Activated CD4-positive, alpha-beta memory T cell treated with anti-CD3 and anti-CD28 coated beads for 36 hours (primary cell): ENCODE data around the gene CYP26B1. TPM values are rescaled to one million over a fixed set of nuclear protein-coding genes. Genes with fewer than 3 reads are reported as not detected.
A peak's percentile ranks its signal among the peaks of the same experiment; 100 is the strongest.

ENCODE experiments used
- CTCF ChIA-PET: fragments of 350-600 bp; sonication (Branson Sonifier 250); formaldehyde crosslinking; loops from one replicate; lab custom pipeline; 2021; ENCODE audit warnings: antibody characterized with exemption, inconsistent platforms; lab: Charles Lee
- POLR2A ChIA-PET: fragments of 350-600 bp; sonication (Branson Sonifier 250); formaldehyde crosslinking; loops from one replicate; lab custom pipeline; 2021; ENCODE audit warnings: antibody characterized with exemption; lab: Charles Lee
- DNase-seq: peaks from one replicate; pipeline ENCODE4 v3.0.0-alpha.2; 2020
- H3K27ac Mint-ChIP-seq: one replicate; pipeline ENCODE4 v1.8.0; 2021; ENCODE audit warnings: mixed read lengths
- H3K27me3 Mint-ChIP-seq: one replicate; pipeline ENCODE4 v1.8.0; 2021; ENCODE audit warnings: mixed read lengths
- H3K36me3 Mint-ChIP-seq: one replicate; pipeline ENCODE4 v1.8.0; 2021; ENCODE audit warnings: mixed read lengths
- H3K4me1 Mint-ChIP-seq: one replicate; pipeline ENCODE4 v1.8.0; 2021; ENCODE audit warnings: low read depth, mixed read lengths
- H3K4me3 Mint-ChIP-seq: one replicate; pipeline ENCODE4 v1.8.0; 2021; ENCODE audit warnings: mild to moderate bottlenecking, mixed read lengths
- H3K9me3 Mint-ChIP-seq: one replicate; pipeline ENCODE4 v1.8.0; 2021; ENCODE audit warnings: mixed read lengths
- intact Hi-C: fragments of 100-400 bp; cut with micrococcal nuclease; formaldehyde crosslinking; loops from one replicate; pipeline ENCODE4 v1.15.1; 2023
- total RNA-seq, 2 experiments: library from RNA; stranded (reverse); gene quantifications; one replicate each; pipeline ENCODE4 v1.2.3, GENCODE V29; 2021

Gene CYP26B1
- total RNA-seq, 2 experiments from 2014 or later: not detected

DNA sequence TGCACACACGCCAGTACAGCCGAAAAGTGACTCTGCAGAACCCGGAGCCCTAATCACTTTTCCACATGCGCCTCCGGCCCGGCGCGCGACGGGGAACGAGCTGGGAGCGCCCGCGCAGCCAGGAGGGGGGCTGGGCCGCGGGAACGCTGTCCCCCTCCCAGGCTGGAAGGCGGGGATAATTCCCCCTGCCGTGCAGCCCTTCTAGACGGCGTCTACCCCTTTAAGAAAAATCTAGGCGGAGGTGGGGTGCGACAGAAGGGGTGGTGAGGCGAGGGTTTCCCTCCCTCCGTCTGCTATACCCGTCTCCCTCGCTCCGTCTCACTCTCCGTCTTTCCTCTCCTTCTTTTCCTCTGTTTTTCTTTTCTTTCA is 2.4 kb downstream of the CYP26B1 start:
- ChIA-PET POLR2A (no interaction called here), CTCF (no interaction called here)
- Mint-ChIP-seq H3K4me3 (peak overlapping the region; percentile 36), H3K27ac (no peak overlapping the region), H3K27me3 (peaks cover 59% of the 10 kb centered on the region), H3K9me3 (no peaks in the 10 kb centered on the region), H3K4me1 (peaks cover 45% of the 10 kb centered on the region), H3K36me3 (peaks cover 1% of the 10 kb centered on the region)
- intact Hi-C loops: loop anchor here (5.0 to 10.0 kb wide), 2 partner anchors 600 to 772 kb away; partner anchors contain the start of gene EMX1
- DNase-seq: no peak

GRCh38 chr2:72144632-72145288 is 2.9 kb downstream of the CYP26B1 start:
- POLR2A ChIA-PET: no interaction called here
- peak overlapping the region; percentile 36 for H3K4me3 Mint-ChIP-seq
- intact Hi-C loops: loop anchor here (5.0 to 10.0 kb wide), 2 partner anchors 600 to 773 kb away; partner anchors contain the start of gene EMX1

DNA sequence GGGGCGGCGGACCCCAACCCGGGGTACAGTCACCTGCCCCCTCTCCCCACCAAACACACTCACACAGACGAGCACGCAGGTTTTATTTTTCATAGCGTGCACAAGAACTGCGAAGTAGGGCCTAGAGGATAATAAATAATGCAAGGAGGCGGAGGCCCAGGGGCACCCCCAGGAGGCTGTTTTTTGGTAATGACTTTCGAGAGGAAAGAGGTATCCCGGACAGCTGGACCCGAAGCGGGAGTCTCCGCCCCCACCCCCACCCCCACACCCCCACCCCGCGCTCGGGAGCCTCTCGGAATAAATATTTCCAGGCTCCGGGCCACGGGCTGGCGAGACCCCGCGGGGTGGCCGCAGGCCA is 3.4 kb downstream of the CYP26B1 start:
- ChIA-PET CTCF (no interaction called here), POLR2A (no interaction called here)
- Mint-ChIP-seq H3K4me1 (peaks cover 34% of the 10 kb centered on the region), H3K36me3 (peaks cover 1% of the 10 kb centered on the region), H3K4me3 (no peak overlapping the region), H3K27me3 (peaks cover 48% of the 10 kb centered on the region), H3K9me3 (no peaks in the 10 kb centered on the region), H3K27ac (no peak overlapping the region)
- intact Hi-C loops: loop anchor here (10.0 kb wide), 1 partner anchor 601 kb away; no protein-coding TSS in a partner anchor
- DNase-seq: no peak

More at GRCh38 chr2:72144632-72145288, 2.9 kb downstream of the CYP26B1 start:
- H3K36me3 Mint-ChIP-seq: peaks cover 1% of the 10 kb centered on the region
- H3K27me3 Mint-ChIP-seq: peaks cover 54% of the 10 kb centered on the region
- no peak overlapping the region for H3K27ac Mint-ChIP-seq
- H3K9me3 Mint-ChIP-seq: no peaks in the 10 kb centered on the region
- DNase-seq: peak; percentile 11
- CTCF ChIA-PET: no interaction called here
- H3K4me1 Mint-ChIP-seq: peaks cover 39% of the 10 kb centered on the region

DNA sequence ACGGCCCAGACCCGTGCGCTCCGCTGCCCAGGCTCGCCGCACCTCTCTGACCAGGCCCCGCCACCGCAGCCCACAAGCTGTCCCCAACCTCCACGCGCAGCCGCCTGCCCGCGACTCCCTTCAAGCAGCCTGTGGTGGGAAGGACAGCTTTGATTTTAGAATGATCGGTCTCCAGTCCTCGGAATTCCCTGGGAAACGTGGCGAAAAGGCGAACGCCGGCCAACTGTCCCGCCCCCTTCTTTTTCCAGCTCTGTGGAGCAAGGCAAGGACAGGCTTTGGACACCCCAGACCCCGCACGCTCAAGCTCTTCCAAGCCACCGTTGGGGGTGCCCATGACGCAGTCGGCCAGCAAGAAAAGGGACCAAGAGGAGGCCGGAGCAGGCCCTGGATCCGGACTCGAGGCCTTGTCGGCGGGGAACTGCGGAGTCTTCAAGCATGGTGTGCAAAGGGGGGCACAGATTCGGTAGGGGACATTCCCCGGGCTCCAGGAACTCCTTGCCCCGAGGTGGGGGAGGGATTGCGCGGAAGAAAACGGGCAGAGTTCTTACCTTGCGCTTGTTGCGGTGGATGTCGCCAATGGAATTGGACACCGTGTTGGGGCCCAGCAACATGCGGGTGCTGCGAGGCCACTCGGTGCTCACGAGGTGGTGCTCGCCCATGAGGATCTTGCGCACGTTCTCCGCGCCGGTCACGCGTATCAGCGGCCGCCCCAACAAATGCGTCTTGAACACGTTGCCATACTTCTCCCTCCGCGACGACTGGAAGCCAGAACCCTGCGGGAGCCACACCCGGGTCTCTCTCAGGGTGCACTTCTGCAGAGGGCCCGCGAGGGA is 4.0 kb downstream of the CYP26B1 start:
- ChIA-PET POLR2A (no interaction called here), CTCF (no interaction called here)
- H3K9me3 Mint-ChIP-seq: no peaks in the 10 kb centered on the region
- H3K27ac Mint-ChIP-seq: no peak overlapping the region
- intact Hi-C loops: loop anchor here (10.0 kb wide), 1 partner anchor 601 kb away; no protein-coding TSS in a partner anchor
- peaks cover 44% of the 10 kb centered on the region for H3K27me3 Mint-ChIP-seq
- peaks cover 30% of the 10 kb centered on the region for H3K4me1 Mint-ChIP-seq
- DNase-seq: peak; percentile 10
- H3K4me3 Mint-ChIP-seq: no peak overlapping the region
- no peaks in the 10 kb centered on the region for H3K36me3 Mint-ChIP-seq

GRCh38 chr2:72142570-72143440 is 4.9 kb downstream of the CYP26B1 start:
- peak; percentile 8 for DNase-seq
- Mint-ChIP-seq H3K4me1 (peaks cover 25% of the 10 kb centered on the region), H3K27ac (no peak overlapping the region), H3K9me3 (no peaks in the 10 kb centered on the region), H3K27me3 (peaks cover 40% of the 10 kb centered on the region), H3K36me3 (no peaks in the 10 kb centered on the region), H3K4me3 (no peak overlapping the region)
- intact Hi-C loops: loop anchor here (10.0 kb wide), 1 partner anchor 602 kb away; no protein-coding TSS in a partner anchor
- ChIA-PET POLR2A (no interaction called here), CTCF (no interaction called here)

GRCh38 chr2:72141881-72142451 is 5.7 kb downstream of the CYP26B1 start:
- Mint-ChIP-seq H3K27me3 (peaks cover 36% of the 10 kb centered on the region), H3K4me3 (no peak overlapping the region), H3K9me3 (no peaks in the 10 kb centered on the region), H3K36me3 (no peaks in the 10 kb centered on the region), H3K4me1 (peaks cover 23% of the 10 kb centered on the region), H3K27ac (no peak overlapping the region)
- intact Hi-C loops: loop anchor here (10.0 kb wide), 1 partner anchor 603 kb away; no protein-coding TSS in a partner anchor
- CTCF ChIA-PET: no interaction called here
- no peak for DNase-seq
- POLR2A ChIA-PET: no interaction called here

DNA sequence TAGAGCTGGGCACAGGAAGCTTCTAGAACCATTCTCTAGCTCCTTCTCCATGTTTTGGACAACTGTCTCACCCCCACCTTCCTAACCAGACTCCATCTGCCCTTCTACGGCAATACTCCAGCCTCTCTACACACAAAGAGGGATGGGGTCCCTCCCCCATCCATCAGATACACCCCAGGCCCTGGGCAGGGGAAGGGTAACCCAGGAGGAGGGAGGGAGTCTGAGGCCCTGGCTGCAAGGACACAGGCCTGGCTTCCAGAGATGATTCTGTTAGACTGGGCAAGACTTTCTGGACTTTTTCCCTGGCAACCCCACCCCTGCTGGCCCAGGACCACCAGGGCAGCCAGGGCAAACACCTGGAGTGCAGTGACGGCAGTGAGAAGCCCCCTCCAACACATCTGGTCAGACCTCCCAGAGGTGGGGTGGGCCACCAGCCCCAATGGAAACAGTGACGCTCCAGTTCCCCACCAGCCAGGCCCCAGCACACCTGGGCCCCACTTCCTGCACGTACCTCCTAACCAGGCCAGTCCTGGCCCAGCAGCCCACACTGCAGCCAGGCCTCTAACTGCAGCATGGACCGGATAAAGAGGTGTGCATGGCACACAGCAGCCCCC is 6.5 kb downstream of the CYP26B1 start:
- CTCF ChIA-PET: interaction anchor here (0.9 to 1.0 kb wide), 2 partner anchors 9 to 217 kb away, joined by 4 read pairs; no protein-coding TSS in a partner anchor

DNA sequence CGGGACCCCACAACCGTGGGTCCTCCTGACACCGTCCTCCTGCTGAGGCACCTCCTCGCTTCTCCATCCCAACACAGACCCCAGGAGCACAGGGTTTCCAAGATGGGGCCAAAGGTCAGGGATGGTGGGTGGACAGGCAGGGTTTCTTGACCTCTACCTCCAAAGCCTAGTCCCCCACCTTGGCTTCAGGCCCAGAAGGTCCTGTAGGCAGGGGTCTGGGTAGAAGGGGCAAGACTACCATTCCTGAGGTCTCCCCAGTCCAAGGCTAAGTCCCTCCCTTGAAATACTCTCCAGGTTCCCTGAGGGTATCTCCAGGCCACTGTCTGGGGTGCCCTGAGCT is 7.1 kb downstream of the CYP26B1 start:
- intact Hi-C loops: loop anchor here (10.0 kb wide), 1 partner anchor 604 kb away; no protein-coding TSS in a partner anchor
- ChIA-PET POLR2A (no interaction called here), CTCF (interaction anchor here (0.9 to 1.0 kb wide), 2 partner anchors 10 to 217 kb away, joined by 4 read pairs; no protein-coding TSS in a partner anchor)
- Mint-ChIP-seq H3K9me3 (no peaks in the 10 kb centered on the region), H3K27ac (no peak overlapping the region), H3K4me1 (peaks cover 13% of the 10 kb centered on the region), H3K36me3 (no peaks in the 10 kb centered on the region), H3K4me3 (no peak overlapping the region), H3K27me3 (peaks cover 22% of the 10 kb centered on the region)
- no peak for DNase-seq

More for the DNA sequence above, 6.5 kb downstream of the CYP26B1 start:
- Mint-ChIP-seq H3K4me3 (no peak overlapping the region), H3K27ac (no peak overlapping the region), H3K36me3 (no peaks in the 10 kb centered on the region), H3K9me3 (no peaks in the 10 kb centered on the region), H3K27me3 (peaks cover 28% of the 10 kb centered on the region), H3K4me1 (peaks cover 18% of the 10 kb centered on the region)
- intact Hi-C loops: loop anchor here (10.0 kb wide), 1 partner anchor 604 kb away; no protein-coding TSS in a partner anchor
- POLR2A ChIA-PET: no interaction called here
- no peak for DNase-seq

GRCh38 chr2:72139874-72140620 is 7.6 kb downstream of the CYP26B1 start:
- H3K9me3 Mint-ChIP-seq: no peaks in the 10 kb centered on the region
- intact Hi-C loops: loop anchor here (10.0 kb wide), 1 partner anchor 605 kb away; no protein-coding TSS in a partner anchor
- POLR2A ChIA-PET: no interaction called here
- H3K4me3 Mint-ChIP-seq: no peak overlapping the region
- CTCF ChIA-PET: interaction anchor here (0.9 to 1.5 kb wide), 3 partner anchors 10 to 216 kb away, joined by 4 read pairs; no protein-coding TSS in a partner anchor
- no peak overlapping the region for H3K27ac Mint-ChIP-seq
- peaks cover 20% of the 10 kb centered on the region for H3K27me3 Mint-ChIP-seq
- H3K4me1 Mint-ChIP-seq: peaks cover 9% of the 10 kb centered on the region
- no peak for DNase-seq
- H3K36me3 Mint-ChIP-seq: no peaks in the 10 kb centered on the region

GRCh38 chr2:72139471-72139873 is 8.2 kb downstream of the CYP26B1 start:
- CTCF ChIA-PET: interaction anchor here (1.5 kb wide), 1 partner anchor 11 kb away, joined by 4 read pairs; no protein-coding TSS in a partner anchor
- no peaks in the 10 kb centered on the region for H3K9me3 Mint-ChIP-seq
- H3K27ac Mint-ChIP-seq: no peak overlapping the region
- H3K4me1 Mint-ChIP-seq: peaks cover 8% of the 10 kb centered on the region
- peaks cover 20% of the 10 kb centered on the region for H3K27me3 Mint-ChIP-seq
- H3K4me3 Mint-ChIP-seq: no peak overlapping the region
- intact Hi-C loops: no loop called here
- POLR2A ChIA-PET: no interaction called here
- H3K36me3 Mint-ChIP-seq: no peaks in the 10 kb centered on the region
- no peak for DNase-seq
